ENCODE results near the gene RTF1.

RTF1 gene

GRCh38 chr15:41487802-41488201, 70.9 kb downstream of the RTF1 start:
- no peak for DNase-seq (ENCODE audit: low spot score)

- no peak for DNase-seq (ENCODE audit: low spot score)
Observed at GRCh38 chr15:41489641-41490040, 72.7 kb downstream of the RTF1 start.

GRCh38 chr15:41490355-41490754, 73.5 kb downstream of the RTF1 start:
- DNase-seq (ENCODE audit: low spot score): no peak

GRCh38 chr15:41491889-41492288, 75.0 kb downstream of the RTF1 start:
- no peak for DNase-seq (ENCODE audit: low spot score)

GRCh38 chr15:41492597-41493204, 75.8 kb downstream of the RTF1 start:
- no peak for DNase-seq (ENCODE audit: low spot score)

GRCh38 chr15:41493205-41493901, 76.5 kb downstream of the RTF1 start, which contains the start of gene ITPKA:
Gene ITPKA (plus strand): TSS chr15:41493874. CDS start chr15:41493928, 54 bp downstream.
- no peak for DNase-seq (ENCODE audit: low spot score)

- DNase-seq (ENCODE audit: low spot score): no peak
Observed at GRCh38 chr15:41493902-41494189, 77.0 kb downstream of the RTF1 start.

GRCh38 chr15:41494190-41494921, 77.5 kb downstream of the RTF1 start:
- DNase-seq (ENCODE audit: low spot score): no peak

GRCh38 chr15:41494922-41495735, 78.2 kb downstream of the RTF1 start:
- DNase-seq (ENCODE audit: low spot score): no peak

GRCh38 chr15:41495736-41496599, 79.1 kb downstream of the RTF1 start:
- DNase-seq (ENCODE audit: low spot score): no peak

GRCh38 chr15:41498657-41499056, 81.8 kb downstream of the RTF1 start:
- no peak for DNase-seq (ENCODE audit: low spot score)

- no peak for DNase-seq (ENCODE audit: low spot score)
Observed at GRCh38 chr15:41499109-41499851, 82.4 kb downstream of the RTF1 start.

- no peak for DNase-seq (ENCODE audit: low spot score)
Observed at GRCh38 chr15:41501191-41501917, 84.5 kb downstream of the RTF1 start.

- no peak for DNase-seq (ENCODE audit: low spot score)
Observed at GRCh38 chr15:41501931-41502794, 85.3 kb downstream of the RTF1 start.

GRCh38 chr15:41502795-41503668, 86.1 kb downstream of the RTF1 start:
- DNase-seq (ENCODE audit: low spot score): no peak

GRCh38 chr15:41503669-41504010, 86.7 kb downstream of the RTF1 start:
- DNase-seq (ENCODE audit: low spot score): no peak

GRCh38 chr15:41504751-41505492, 88.0 kb downstream of the RTF1 start:
- no peak for DNase-seq (ENCODE audit: low spot score)

GRCh38 chr15:41505776-41506175, 88.9 kb downstream of the RTF1 start:
- DNase-seq (ENCODE audit: low spot score): no peak

All from hematopoietic multipotent progenitor cell treated with erythropoietin and hydrocortisone succinate and interleukin-3 and kit ligand, for 17 days (in vitro differentiated cells).